HepG2 (cell line): ENCODE data around the gene CHPF. TPM values are rescaled to one million over a fixed set of nuclear protein-coding genes. Genes with fewer than 3 reads are reported as not detected.
A peak's percentile ranks its signal among the peaks of the same experiment; 100 is the strongest.

Experiments
- ATAC-seq: fragments of 200-7000 bp; cut with Tn5 transposase; 3 replicates; pipeline ENCODE4 v1.9.1; 2020; ENCODE audit warnings: mild to moderate bottlenecking, moderate library complexity
- BruUV-seq: library from RNA; stranded (reverse); fragments of 400-500 nt; replicated peaks from 2 replicates; lab custom pipeline; 2021; lab: Mats Ljungman, UMichigan
- CTCF ChIA-PET: fragments of 300-600 bp; formaldehyde crosslinking; extraction: SDS; loops from one replicate; lab custom pipeline; 2021; ENCODE audit warnings: low total read pairs, inconsistent platforms, low intra/inter-chr PET ratio; lab: Yijun Ruan, JAX
- POLR2A ChIA-PET: fragments of 350-600 bp; sonication (Branson Sonifier 250); formaldehyde crosslinking; loops from one replicate; lab custom pipeline; 2020; ENCODE audit warnings: antibody characterized with exemption, inconsistent platforms; lab: Yijun Ruan, JAX
- DNase-seq: peaks from one replicate; pipeline ENCODE4 v3.0.0-alpha.2; 2015; ENCODE audit warnings: low spot score
- FAIRE-seq: peaks from 3 replicates; lab custom pipeline; 2011; peaks lifted over from hg19 to GRCh38; lab: Jason Lieb, UNC
- H2AFZ ChIP-seq: one replicate; pipeline ENCODE4 v1.6.1; 2011; ENCODE audit warnings: low read length, inconsistent platforms
- H3K27ac ChIP-seq: fragments of 300-600 bp; 3 replicates; pipeline ENCODE4 v1.8.0; 2011; ENCODE audit warnings: mixed run types, mild to moderate bottlenecking, mixed read lengths, low read length, inconsistent platforms; ENCODE audit not compliant: insufficient read depth; ENCODE audit errors: extremely low read length
- H3K27me3 ChIP-seq, 2 experiments: fragments of 200-600 bp in 1 of 2; 2 replicates in 1 of 2; 3 replicates in 1 of 2; pipeline versions ENCODE4 v1.6.0 to v1.8.0; 2011; ENCODE audit warnings: low read length in 2 of 2, mild to moderate bottlenecking in 2 of 2, moderate library complexity in 2 of 2, inconsistent platforms in 1 of 2; ENCODE audit not compliant: insufficient read depth in 2 of 2, control insufficient read depth in 1 of 2
- H3K36me3 ChIP-seq, 2 experiments: fragments of 200-600 bp in 1 of 2; replicated peaks in 1 of 2; 2 replicates in 1 of 2; 3 replicates in 1 of 2; pipeline versions ENCODE4 v1.5.1 to v1.8.0; 2011; ENCODE audit warnings: low read length in 2 of 2, inconsistent platforms in 1 of 2; ENCODE audit not compliant: insufficient read depth in 2 of 2, control insufficient read depth in 1 of 2
- H3K4me1 ChIP-seq: 2 replicates; pipeline ENCODE4 v1.5.1; 2012; ENCODE audit warnings: low read length, inconsistent platforms; ENCODE audit not compliant: insufficient read depth
- H3K4me2 ChIP-seq: 2 replicates; pipeline ENCODE4 v1.6.0; 2011; ENCODE audit warnings: low read depth, low read length, inconsistent platforms
- H3K4me3 ChIP-seq, 3 experiments: fragments of 200-600 bp in 1 of 3; sonication (generic), shearing (Covaris generic) in 1 of 3; replicated peaks in 1 of 3; 2 replicates each; pipeline ENCODE4 v1.5.1; 2011 to 2016; ENCODE audit warnings: low read length in 3 of 3, inconsistent platforms in 2 of 3, low read depth in 2 of 3, mild to moderate bottlenecking in 2 of 3, control low read depth in 1 of 3, mixed read lengths in 1 of 3; ENCODE audit not compliant: insufficient read depth in 1 of 3
- H3K79me2 ChIP-seq: one replicate; pipeline ENCODE4 v1.6.1; 2011; ENCODE audit warnings: low read length, inconsistent platforms; ENCODE audit not compliant: insufficient read depth
- H3K9ac ChIP-seq: 2 replicates; pipeline ENCODE4 v1.6.0; 2011; ENCODE audit warnings: mild to moderate bottlenecking, low read depth, low read length, inconsistent platforms; ENCODE audit not compliant: insufficient read depth
- H3K9me3 ChIP-seq: 2 replicates; pipeline ENCODE4 v1.5.1; 2012; ENCODE audit warnings: mild to moderate bottlenecking, low read length
- H4K20me1 ChIP-seq: 2 replicates; pipeline ENCODE4 v1.6.0; 2011; ENCODE audit warnings: inconsistent platforms, mild to moderate bottlenecking, low read length, moderate library complexity; ENCODE audit not compliant: insufficient read depth
- EP300 ChIP-seq, 3 experiments: sonication (generic) in 1 of 3; formaldehyde crosslinking in 1 of 3; IDR thresholded peaks; 2 replicates each; pipeline versions ENCODE4 v1.5.1 to v1.6.1; 2011 to 2020; ENCODE audit warnings: low read depth in 2 of 3, low read length in 2 of 3, borderline replicate concordance in 1 of 3, improper control_type of control experiment in 1 of 3, mild to moderate bottlenecking in 1 of 3, missing genetic modification reagents in 1 of 3, moderate library complexity in 1 of 3
- EZH2 ChIP-seq: conservative IDR thresholded peaks from 2 replicates; pipeline ENCODE4 v1.6.1; 2012; ENCODE audit warnings: mild to moderate bottlenecking, low read depth, low read length, moderate library complexity
- HDAC1 ChIP-seq: sonication (generic); formaldehyde crosslinking; IDR thresholded peaks from 2 replicates; pipeline ENCODE4 v1.5.1; 2020; ENCODE audit warnings: mild to moderate bottlenecking, missing genetic modification reagents
- NFIB ChIP-seq: sonication (generic); formaldehyde crosslinking; IDR thresholded peaks from 2 replicates; pipeline ENCODE4 v1.9.0; 2021; ENCODE audit warnings: missing genetic modification reagents, mild to moderate bottlenecking, borderline replicate concordance
- NFYC ChIP-seq: IDR thresholded peaks from 2 replicates; pipeline ENCODE4 v1.6.1; 2016; ENCODE audit warnings: missing genetic modification reagents, missing compliant biosample characterization
- RARA ChIP-seq: IDR thresholded peaks from 2 replicates; pipeline ENCODE4 v1.6.1; 2016; ENCODE audit warnings: missing genetic modification reagents, missing compliant biosample characterization
- SIN3A ChIP-seq: IDR thresholded peaks from 2 replicates; pipeline ENCODE4 v1.6.1; 2011; ENCODE audit warnings: low read depth, mild to moderate bottlenecking, control low read depth, low read length, borderline replicate concordance
- ZBTB42 ChIP-seq: sonication (generic); formaldehyde crosslinking; IDR thresholded peaks from 2 replicates; pipeline ENCODE4 v1.5.0; 2020; ENCODE audit warnings: mild to moderate bottlenecking, missing genetic modification reagents
- ZNF367 ChIP-seq: sonication (generic); formaldehyde crosslinking; IDR thresholded peaks from 2 replicates; pipeline ENCODE4 v1.4.0; 2020; ENCODE audit warnings: missing genetic modification reagents, borderline replicate concordance
- ZNF552 ChIP-seq: sonication (generic); formaldehyde crosslinking; IDR thresholded peaks from 2 replicates; pipeline ENCODE4 v1.9.0; 2022; ENCODE audit warnings: missing genetic modification reagents, mild to moderate bottlenecking, borderline replicate concordance
- ZNF570 ChIP-seq: sonication (generic); formaldehyde crosslinking; IDR thresholded peaks from 2 replicates; pipeline ENCODE4 v1.4.0; 2020; ENCODE audit warnings: mild to moderate bottlenecking, missing genetic modification reagents, borderline replicate concordance
- WGBS: methylation state at CpG from one replicate; pipeline ENCODE4 v1.1.6; 2017; ENCODE audit warnings: low lambda C conversion rate; 5-methylcytosine and 5-hydroxymethylcytosine counted together
- in situ Hi-C: cut with HindIII; loops from 2 replicates; pipeline ENCODE4 v1.10.0; 2017; ENCODE audit warnings: low pct_unique_long_range_greater_than_20kb; ENCODE audit not compliant: extremely low pct_ligation_motif_present
- intact Hi-C: fragments of 100-400 bp; cut with micrococcal nuclease; formaldehyde crosslinking; loops from one replicate; pipeline ENCODE4 v1.10.0; 2022; ENCODE audit not compliant: unreplicated experiment
- polyA plus RNA-seq, 8 experiments: library from polyadenylated mRNA; depleted of rRNA in 3 of 8; stranded (reverse) in 7 of 8; unstranded in 1 of 8; fragments of >200 nt; fragmentation: Illumina TruSeq in 4 of 8; extraction: Trizol in 4 of 8; gene quantifications; 2 replicates each; pipeline versions ENCODE4 v1.2.1 to v1.2.3, GENCODE V29; 2011 to 2016; ENCODE audit warnings: low read depth in 4 of 8, missing spikeins in 1 of 8, mixed read lengths in 1 of 8; ENCODE audit not compliant: insufficient read depth in 1 of 8
- total RNA-seq, 5 experiments: library from RNA; depleted of rRNA; stranded (reverse); fragments of >200 nt; fragmentation: Illumina TruSeq; extraction: Trizol; gene quantifications; 2 replicates each; pipeline ENCODE4 v1.2.3, GENCODE V29; 2016; ENCODE audit warnings: low read depth in 1 of 5

The CHPF gene
- total and polyA plus RNA-seq, 2 of the 13 experiments (the other 11 are each of a cell fraction or from before 2014, with no cell fraction given): 79.6 to 111 TPM

DNA sequence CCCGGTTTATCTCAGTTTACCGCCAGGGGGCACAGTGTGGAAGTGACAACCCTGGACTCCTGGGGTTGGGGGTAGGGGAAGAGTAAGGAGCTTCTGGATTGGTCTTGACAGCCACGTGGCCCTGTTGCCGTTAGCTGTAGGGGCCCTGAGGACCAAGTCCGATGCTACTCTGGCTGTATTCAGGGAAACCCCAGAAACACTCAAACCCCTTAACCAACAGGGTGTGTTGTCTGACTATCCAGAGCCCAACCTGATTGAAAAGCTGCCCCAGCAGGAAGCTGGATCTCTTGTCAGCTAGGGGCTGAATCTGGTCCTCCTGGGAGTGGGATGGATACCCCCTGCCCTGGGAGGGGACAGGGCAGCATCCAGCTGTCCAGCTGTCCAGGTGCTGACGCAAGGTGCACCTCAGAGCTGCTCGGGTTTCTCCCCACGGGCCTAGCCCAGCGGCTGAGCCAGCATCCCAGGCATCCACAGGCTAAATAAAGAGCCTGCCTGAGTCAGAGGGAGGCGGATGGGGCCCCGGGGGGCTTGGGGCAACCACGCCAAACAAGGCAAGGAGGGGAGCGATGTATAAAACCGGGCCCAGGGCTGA lies 48.0 kb downstream of the CHPF start (continued):
- TF ChIP-seq ZBTB42 (CRISPR knock-in tag) (no peak), RARA (CRISPR knock-in tag) (0 out of 2 replicates have a peak, but pooled peaks have one; percentile 5), HDAC1 (CRISPR knock-in tag) (peak; percentile 30; the same call in 1 of the 2 replicates), ZNF552 (CRISPR knock-in tag) (no peak)

GRCh38 chr2:219494952-219495530 lies 48.6 kb downstream of the CHPF start:
- TF ChIP-seq SIN3A: 0 out of 2 replicates have a peak, but pooled peaks have one; percentile 12
- 0 out of 2 replicates have a peak, but pooled peaks have one; percentile 35 for TF ChIP-seq NFIB (CRISPR knock-in tag)
- no peak for TF ChIP-seq NFYC (CRISPR knock-in tag)
- no peak for TF ChIP-seq ZNF570 (CRISPR knock-in tag)
- 0 out of 2 replicates have a peak, but pooled peaks have one; percentile 54 for TF ChIP-seq EZH2
- 0 out of 4 replicates have a peak, but pooled peaks of 1 of the 2 experiments have one; percentile 8 for TF ChIP-seq EP300 (IDR thresholded peaks at IDR 0.05; ENCODE audit: low read depth in 2 of 2, low read length in 2 of 2)
- no peak for TF ChIP-seq EP300 (CRISPR knock-in tag; IDR thresholded peaks at IDR 0.05; ENCODE audit: borderline replicate concordance)
- no peak for TF ChIP-seq ZNF367 (CRISPR knock-in tag)
- TF ChIP-seq, all 625 proteins: peak for 4
- Histone ChIP-seq H2AFZ (no peak overlapping the region), H3K27me3 (peaks cover 19 to 75% of the 10 kb centered on the region in 2 experiments; a peak in 4 of 5 replicates), H4K20me1 (no peaks in the 10 kb centered on the region), H3K9ac (no peak overlapping the region), H3K79me2 (peaks cover 12% of the 10 kb centered on the region), H3K36me3 (no peaks in the 10 kb centered on the region), H3K4me3 (no peak overlapping the region), H3K27ac (no peak overlapping the region), H3K4me2 (no peak overlapping the region), H3K9me3 (no peaks in the 10 kb centered on the region), H3K4me1 (peaks cover 38% of the 10 kb centered on the region)
- FAIRE-seq (no peak), DNase-seq (no peak), ATAC-seq (no peak)
- BruUV-seq: no TSS peak
- ChIA-PET POLR2A (interaction anchor here (0.8 to 1.4 kb wide), 6 partner anchors 15 to 107 kb away, joined by 3 to 14 read pairs (median 4); no protein-coding TSS in a partner anchor), CTCF (interaction anchor here (0.8 to 4.5 kb wide), 5 partner anchors 15 to 148 kb away, joined by 3 to 53 read pairs (median 7); no protein-coding TSS in a partner anchor)
- in situ Hi-C loops: loop anchor here (5.0 kb wide), 1 partner anchor 37 kb away; no protein-coding TSS in a partner anchor
- 2% methylated on average over 9 of the region's 10 CpGs for WGBS
- intact Hi-C loops: loop anchor here (1.0 to 5.0 kb wide), 4 partner anchors 15 to 108 kb away; partner anchors contain the start of genes DNPEP and STK11IP
